ENCODE results near the gene TNS1. TPM values are rescaled to one million over a fixed set of nuclear protein-coding genes. Genes with fewer than 3 reads are reported as not detected.

TNS1 gene
- total RNA-seq, 1 donor from 2014 or later, result 59.2 TPM

GRCh38 chr2:217989221-217989948 is 13.4 kb downstream of the TNS1 start:
- DNase-seq (ENCODE audit: extremely low spot score, unreplicated experiment), result no peak
- peaks cover 11% of the 10 kb centered on the region for H3K27me3 Mint-ChIP-seq
- no peaks in the 10 kb centered on the region for H3K36me3 Mint-ChIP-seq
- no peak overlapping the region for H3K4me3 Mint-ChIP-seq
- peak overlapping the region; percentile 94 for H3K27ac Mint-ChIP-seq
- H3K9me3 Mint-ChIP-seq, result no peaks in the 10 kb centered on the region
- TF ChIP-seq CTCF (conservative IDR thresholded peaks at IDR 0.05), result no peak
- H3K4me1 Mint-ChIP-seq (ENCODE audit: unreplicated experiment), result peaks cover 24% of the 10 kb centered on the region

GRCh38 chr2:217988840-217989204 is 14.0 kb downstream of the TNS1 start:
- Mint-ChIP-seq H3K4me1 (ENCODE audit: unreplicated experiment) (peaks cover 24% of the 10 kb centered on the region), H3K27ac (peak overlapping the region; percentile 94), H3K4me3 (peak overlapping the region; percentile 66), H3K36me3 (no peaks in the 10 kb centered on the region), H3K9me3 (no peaks in the 10 kb centered on the region), H3K27me3 (peaks cover 11% of the 10 kb centered on the region)
- TF ChIP-seq CTCF (conservative IDR thresholded peaks at IDR 0.05), result no peak
- DNase-seq (ENCODE audit: extremely low spot score, unreplicated experiment), result no peak

- Mint-ChIP-seq H3K9me3 (no peaks in the 10 kb centered on the region), H3K4me1 (ENCODE audit: unreplicated experiment) (peaks cover 18% of the 10 kb centered on the region), H3K4me3 (peak overlapping the region; percentile 66), H3K36me3 (no peaks in the 10 kb centered on the region), H3K27me3 (peaks cover 6% of the 10 kb centered on the region), H3K27ac (peak overlapping the region; percentile 94)
- DNase-seq (ENCODE audit: extremely low spot score, unreplicated experiment), result peak; percentile 89
- peak; percentile 92 for TF ChIP-seq CTCF (conservative IDR thresholded peaks at IDR 0.05)
Observed at GRCh38 chr2:217988014-217988839, 14.6 kb downstream of the TNS1 start.

- peaks cover 14% of the 10 kb centered on the region for H3K4me1 Mint-ChIP-seq (ENCODE audit: unreplicated experiment)
- DNase-seq (ENCODE audit: extremely low spot score, unreplicated experiment), result no peak
- no peaks in the 10 kb centered on the region for H3K36me3 Mint-ChIP-seq
- H3K4me3 Mint-ChIP-seq, result no peak overlapping the region
- no peak for TF ChIP-seq CTCF (conservative IDR thresholded peaks at IDR 0.05)
- no peak overlapping the region for H3K27ac Mint-ChIP-seq
- H3K9me3 Mint-ChIP-seq, result no peaks in the 10 kb centered on the region
- no peaks in the 10 kb centered on the region for H3K27me3 Mint-ChIP-seq
Observed at GRCh38 chr2:217987391-217987790, 15.4 kb downstream of the TNS1 start.

- Mint-ChIP-seq H3K27ac (peak overlapping the region; percentile 34), H3K36me3 (peaks cover 5% of the 10 kb centered on the region), H3K4me3 (no peak overlapping the region), H3K27me3 (no peaks in the 10 kb centered on the region), H3K9me3 (no peaks in the 10 kb centered on the region), H3K4me1 (ENCODE audit: unreplicated experiment) (peaks cover 20% of the 10 kb centered on the region)
- no peak for TF ChIP-seq CTCF (conservative IDR thresholded peaks at IDR 0.05)
- DNase-seq (ENCODE audit: extremely low spot score, unreplicated experiment), result no peak
Observed at GRCh38 chr2:217986256-217986961, 16.4 kb downstream of the TNS1 start.

All from type B pancreatic cell (in vitro differentiated cells).